ENCODE results near the gene EXOC6B.
"Not testable (repeated sequence)": the region's sequence is repeated elsewhere in the genome, so short reads cannot be mapped to it uniquely, and the experiment has no call there.

The EXOC6B gene

DNA sequence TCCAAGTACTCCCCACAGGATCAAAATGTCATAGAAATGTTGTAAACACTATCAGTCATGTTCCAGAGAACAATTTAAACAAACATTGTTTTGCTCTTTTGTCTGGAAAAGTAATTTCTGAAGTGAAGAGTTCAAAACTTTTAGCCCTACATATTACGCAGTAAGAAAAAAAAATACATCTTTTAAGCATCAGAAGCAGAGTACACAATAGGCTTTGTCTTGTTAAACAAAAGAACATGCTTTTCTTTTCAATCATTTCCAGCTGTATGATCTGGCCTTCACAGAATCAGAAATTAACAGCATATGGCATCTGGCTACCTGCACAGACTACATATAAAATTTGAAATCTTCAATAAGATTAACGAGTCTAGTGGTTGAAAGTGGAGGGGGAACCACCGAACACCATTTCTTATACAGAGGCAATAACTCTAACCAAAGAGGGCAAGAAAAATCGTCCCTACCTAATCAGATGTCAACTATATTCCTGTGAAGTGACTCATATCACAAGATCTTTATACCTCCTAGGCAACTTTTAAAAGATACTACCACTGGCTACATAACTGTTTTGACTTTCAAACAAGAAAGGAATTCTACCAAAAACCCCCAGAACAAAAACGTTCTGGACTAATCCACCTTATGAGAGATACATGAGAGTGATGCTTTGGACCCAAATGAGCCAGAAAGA lies 149.3 kb downstream of the EXOC6B start:
- DNase-seq = no peak

DNA sequence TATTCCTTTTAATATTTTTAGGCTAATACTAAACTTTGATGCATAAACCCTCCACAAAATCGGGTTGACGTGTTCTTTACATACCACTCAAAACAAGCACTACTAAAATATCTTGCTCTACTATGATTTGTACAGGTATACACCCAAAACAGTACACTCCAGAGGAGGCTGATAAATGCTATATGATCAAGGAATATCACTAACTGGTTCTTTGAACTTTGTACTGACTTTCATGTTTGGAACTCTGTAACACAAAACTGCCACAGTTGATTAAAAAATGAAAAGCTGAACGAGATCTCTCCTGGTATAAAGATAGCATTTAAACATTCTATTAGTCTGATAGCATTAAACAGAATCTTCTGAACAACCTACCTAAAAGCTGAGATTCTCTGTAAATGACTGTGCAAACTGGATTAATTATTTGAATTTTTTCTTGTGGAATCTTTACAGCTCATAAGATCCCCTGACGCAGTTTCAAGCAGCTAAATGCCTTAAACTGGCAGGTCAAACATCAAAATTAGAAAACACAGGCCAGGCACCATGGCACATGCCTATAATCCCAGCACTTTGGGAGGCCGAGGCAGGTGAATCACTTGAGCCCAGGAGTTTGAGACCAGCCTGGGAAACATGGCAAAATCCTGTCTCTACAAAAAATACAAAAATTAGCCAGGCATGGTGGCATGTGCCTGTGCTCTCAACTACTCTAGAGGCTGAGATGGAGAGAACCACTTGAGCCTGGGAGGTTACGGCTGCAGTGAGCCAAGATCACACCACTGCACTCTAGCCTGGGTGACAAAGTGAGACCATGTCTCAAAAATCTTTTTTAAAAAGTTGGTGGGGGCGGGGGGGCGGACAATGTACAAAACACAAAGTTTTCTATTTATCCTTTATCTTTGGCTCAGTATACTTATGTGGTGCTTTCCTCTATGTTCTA lies 150.6 kb downstream of the EXOC6B start:
- no peak for DNase-seq

DNA sequence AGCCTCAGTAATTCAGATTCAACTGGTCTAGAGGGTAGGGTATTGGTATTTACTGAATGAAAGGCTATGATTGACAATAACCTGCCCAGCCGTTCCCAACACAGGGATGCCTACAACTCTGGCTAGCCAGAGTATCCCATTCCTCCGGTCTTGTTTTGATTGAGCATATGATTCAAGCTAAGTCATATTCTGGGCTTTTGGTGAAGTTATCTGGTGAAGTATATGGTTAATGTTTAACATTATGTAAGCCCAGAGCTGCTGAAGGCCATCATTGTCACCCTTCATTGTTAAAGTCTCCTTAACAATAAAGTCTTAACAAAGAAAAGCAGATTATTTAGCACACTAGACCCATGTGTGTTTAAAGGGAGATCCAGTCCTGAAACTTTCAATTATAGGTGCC lies 152.6 kb downstream of the EXOC6B start:
- DNase-seq = no peak

DNA sequence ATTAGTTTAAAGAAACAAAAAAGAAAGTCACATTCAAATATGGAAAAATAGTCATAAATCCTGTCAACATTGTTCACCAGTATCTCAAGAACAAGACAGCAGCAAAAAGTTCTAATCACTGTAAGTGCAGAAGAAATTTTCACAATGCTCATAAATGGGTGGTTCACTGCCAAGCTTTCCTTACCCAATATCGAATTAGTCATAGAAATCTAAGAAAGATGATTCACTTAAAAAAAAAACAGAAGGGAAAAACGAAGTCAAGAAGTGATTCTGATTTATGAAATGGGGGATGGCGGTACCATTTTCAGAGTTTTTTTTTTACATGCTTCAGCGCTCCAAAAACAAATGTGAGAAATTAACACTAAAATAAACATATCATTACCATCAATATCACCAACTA lies 156.7 kb downstream of the EXOC6B start:
- DNase-seq = no peak

DNA sequence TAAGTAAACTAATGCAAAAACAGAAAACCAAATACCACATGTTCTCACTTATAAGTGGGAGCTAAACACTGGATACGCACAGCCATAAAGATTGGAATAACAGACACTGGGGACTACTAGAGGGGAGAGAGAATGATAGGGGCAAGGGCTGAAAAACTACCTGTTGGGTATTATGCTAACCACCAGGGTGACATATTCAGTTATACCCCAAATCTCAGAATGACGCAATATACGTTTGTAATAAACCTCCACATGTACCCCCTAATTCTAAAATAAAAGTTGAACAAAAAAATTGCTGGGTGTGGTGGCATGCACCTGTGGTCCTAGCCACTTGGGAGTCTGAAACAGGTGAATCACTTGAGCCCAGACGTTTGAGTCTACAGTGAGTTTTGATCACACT lies 157.2 kb downstream of the EXOC6B start:
- no peak for DNase-seq

DNA sequence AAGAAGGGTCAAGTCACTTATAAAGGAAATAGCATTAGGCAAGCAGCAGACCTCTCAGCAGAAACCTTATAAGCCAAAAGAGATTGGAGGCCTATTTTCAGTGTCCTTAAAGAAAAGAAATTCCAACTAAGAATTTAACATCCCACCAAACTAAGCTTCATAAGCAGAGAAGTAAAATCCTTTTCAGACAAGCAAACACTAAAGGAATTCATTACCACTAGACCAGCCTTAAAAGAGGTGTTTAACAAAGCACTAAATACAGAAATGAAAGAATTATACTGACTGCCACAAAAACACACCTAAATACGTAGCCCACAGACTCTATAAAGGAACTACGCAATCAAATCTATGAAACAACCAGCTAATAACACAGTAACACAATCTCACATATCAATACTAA lies 160.4 kb downstream of the EXOC6B start:
- no peak for DNase-seq

DNA sequence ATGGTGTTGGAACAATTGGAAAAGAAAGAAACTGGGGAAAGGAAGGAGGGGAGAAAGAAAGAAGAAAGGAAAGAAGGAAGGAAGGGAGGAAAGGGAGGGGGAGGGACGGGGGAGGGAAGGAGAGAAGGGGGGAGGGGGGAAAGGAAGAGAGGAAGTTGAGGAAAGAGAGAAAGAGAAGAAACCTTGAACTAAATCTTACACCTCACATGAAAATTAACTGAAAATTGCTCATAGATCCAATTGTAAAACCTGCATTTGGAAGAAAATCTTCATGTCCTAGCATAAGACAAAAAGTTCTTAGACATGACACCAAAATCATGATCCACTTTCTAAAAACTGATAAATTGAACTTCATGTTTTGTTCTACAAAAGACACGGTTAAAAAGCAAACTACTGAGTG lies 163.8 kb downstream of the EXOC6B start:
- DNase-seq = no peak

DNA sequence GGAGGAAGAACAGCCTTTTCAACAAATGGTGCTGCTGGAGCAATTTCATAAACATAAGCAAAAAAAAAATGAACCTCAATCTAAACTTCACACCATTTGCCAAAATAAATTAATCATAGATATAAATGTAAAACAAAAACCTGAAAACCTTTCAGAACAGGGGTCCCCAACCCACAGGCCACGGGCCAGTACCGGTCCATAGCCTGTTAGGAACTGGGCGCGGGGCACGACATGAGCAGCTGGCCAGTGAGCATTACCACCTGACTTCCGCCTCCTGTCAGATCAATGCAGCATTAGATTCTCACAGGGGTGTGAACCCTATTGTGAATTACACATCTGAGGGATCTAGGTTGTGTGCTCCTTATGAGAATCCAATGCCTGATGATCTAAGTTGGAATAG lies 176.0 kb downstream of the EXOC6B start:
- DNase-seq = no peak

DNA sequence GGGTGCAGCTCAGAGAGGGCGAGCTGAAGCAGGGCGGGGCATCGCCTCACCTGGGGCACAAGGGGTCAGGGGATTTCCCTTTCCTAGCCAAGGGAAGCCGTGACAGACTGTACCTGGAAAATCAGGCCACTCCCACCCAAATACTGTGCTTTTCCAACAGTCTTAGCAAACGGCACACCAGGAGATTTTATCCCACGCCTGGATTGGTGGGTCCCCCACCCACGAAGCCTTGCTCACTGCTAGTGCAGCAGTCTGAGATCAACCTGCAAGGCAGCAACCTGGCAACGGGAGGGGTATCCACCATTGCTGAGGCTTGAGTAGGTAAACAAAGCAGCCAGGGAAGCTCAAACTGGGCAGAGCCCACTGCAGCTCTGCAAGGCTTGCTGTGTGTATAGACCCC lies 184.6 kb downstream of the EXOC6B start:
- not testable (repeated sequence) for DNase-seq

DNA sequence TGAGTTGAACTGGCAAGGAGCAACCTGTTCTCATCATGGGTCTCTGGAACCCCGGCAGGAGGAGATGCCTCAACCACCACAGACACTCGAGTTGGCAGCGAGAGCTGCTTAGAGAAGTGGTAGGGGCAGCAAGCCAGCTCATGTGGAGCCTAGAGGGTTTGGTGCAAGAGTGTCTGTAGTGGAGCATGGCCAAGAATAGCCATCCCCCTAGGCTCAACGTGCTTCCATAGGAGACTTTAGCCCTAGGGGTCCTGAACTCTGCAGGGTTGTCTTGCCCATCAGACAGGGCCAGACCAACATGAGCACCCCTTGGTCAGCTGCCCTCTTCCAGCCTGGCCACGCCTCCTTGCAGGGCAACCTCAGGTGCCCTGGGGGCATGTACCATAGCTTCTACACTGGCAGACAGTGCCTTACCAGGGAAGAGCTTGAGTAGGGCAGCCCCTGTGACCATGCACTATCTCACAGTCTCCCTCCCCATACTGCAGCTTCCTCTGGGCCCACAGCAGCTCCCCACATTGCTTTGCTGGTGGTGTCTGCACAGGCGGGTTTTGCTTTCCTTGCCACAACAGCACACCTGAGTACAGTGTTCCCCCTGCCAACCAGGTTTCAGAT lies 187.1 kb downstream of the EXOC6B start:
- DNase-seq = no peak

DNA sequence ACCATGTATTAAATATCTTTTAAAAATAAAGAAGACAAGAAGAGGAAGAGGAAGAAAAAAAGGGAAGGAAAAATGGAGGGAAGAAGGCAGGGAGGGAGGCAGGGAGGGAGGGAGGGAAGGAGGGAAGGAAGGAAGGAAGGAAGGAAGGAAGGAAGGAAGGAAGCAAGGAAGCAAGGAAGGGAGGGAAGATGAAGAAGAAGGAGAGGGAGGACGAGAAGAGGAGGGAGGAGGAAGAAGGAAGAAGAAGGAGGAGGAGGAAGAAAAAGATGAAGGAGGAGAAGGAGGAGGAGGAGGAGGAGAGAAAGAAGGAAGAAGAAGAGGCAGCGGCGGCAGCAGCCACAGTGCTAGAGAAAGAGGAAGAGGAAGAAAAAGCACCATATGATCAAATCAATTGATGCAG lies 189.6 kb downstream of the EXOC6B start:
- DNase-seq = no peak

DNA sequence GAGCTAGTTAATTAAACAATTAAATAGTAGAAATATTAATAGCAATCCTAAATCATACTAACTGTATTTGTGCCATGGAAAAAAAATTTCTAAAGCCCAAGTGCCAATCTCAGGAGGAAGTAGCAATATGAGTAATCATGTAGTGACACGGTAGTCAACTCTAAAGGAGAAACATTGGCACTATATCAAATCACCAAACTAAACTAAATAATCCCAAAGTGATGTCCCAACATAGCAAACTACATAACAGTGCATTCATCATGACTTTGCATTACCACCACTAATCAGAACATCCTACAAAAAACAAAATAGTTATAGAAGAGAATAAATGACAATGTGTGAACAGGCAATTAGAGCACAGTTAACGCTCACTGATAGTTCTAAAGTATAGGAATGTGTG lies 195.1 kb downstream of the EXOC6B start:
- DNase-seq = no peak

DNA sequence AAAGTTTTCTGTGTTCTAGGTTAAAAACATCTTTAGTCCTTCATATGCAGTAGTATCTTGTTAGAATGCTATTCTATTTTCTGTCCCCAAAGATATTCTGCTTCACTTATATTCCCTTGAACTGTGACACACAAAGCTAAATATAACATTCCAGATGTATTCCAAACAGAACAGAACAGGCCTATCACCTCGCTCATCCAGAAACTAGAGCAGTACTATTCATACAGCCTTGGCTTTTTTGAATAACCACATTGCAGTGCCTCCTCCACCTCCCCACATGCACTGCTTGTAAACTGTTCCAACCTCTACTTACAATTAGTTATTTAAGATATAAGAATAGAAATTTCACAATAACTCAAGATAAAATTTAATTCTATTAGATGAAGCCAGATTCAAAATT lies 196.8 kb downstream of the EXOC6B start:
- no peak for DNase-seq

DNA sequence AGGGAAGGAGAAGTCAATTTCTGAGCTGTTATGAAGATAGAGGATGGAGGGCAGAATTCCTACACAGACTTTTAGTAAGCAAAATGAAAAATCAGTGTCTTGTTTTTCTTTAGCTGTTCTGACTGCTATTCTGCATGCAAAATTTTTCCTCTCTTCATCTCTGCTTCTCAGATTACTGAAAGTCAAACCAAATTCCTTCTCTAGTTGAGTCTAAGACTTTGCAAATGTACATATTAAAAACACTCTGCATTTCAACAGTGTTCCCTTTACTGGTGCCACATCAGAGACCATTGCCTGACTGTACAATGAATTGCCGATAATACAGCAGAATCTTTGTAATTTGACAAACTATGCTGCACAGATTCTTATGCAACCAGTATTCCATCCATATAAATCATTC lies 198.8 kb downstream of the EXOC6B start:
- no peak for DNase-seq

DNA sequence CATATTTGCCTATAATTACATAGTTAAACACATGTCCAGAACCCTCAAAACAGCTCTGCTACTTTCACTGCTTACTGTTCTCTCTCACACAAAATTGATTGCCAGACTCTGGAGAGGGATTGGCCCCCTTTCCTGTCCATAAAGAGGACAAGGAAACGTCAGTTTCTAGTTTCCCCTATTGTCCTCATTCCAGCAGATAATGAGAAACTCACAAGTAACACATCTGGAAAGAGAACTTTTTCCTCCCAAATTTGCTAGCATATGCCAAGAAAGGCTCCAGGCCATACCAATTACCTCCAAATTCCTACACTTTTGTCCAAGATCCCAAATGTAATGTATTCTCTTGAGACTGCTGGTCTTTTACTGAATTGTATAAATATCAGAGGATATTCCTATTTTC lies 200.5 kb downstream of the EXOC6B start:
- no peak for DNase-seq

DNA sequence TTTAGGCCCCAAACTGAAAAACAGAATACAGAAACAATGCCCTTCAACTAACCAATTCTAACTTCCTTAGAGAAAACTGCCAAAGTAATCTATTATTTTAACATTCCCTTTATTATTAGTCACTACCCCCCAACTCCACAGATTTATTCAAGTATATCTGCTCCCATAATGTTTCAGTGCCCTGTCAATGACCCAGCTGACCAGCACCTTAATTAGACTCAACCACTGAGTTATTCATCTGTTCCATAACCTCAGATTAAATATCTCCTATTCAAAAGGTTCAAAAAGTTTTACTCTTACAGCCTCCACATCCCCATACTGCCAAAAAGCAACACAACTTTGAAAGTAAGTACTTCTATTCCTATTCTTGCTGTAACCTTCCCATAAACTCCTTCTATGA lies 202.4 kb downstream of the EXOC6B start:
- no peak for DNase-seq

DNA sequence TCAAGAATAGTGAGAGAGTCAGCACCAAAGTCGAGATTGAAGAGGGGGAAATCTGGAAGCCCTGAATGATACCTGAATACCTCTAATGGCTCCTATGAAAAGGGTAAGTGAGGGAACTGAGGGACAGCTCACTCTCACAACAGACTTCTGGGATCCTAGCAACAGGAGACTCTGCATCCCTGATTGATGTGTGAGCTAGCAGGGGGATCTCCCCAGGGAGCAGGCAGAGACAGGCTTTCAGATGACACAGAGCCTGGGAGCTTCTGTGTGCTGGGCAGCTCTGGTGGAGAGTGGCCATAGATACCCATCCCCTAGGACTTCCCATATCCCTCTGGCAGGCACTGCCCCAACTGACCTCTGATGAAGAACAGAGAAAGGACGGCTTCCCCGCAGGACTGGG lies 206.2 kb downstream of the EXOC6B start:
- DNase-seq = no peak

DNA sequence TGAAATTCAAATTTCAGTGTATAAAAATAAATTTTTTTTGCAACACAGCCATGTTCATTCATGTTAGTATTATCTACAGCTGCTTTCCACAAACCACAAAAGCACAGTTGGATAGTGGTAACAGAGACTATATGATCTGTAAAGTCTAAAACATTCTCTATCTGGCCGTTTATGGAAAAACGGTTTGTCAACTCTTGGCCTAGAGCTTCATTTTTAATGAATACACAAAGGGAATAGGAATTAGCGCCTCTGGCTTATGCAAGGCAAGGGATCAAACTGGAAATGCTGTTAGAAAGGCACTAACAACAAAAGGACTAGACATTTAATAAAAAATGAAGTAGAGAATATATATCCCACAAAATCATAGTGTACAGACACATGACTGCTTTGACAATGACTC lies 211.9 kb downstream of the EXOC6B start:
- no peak for DNase-seq

DNA sequence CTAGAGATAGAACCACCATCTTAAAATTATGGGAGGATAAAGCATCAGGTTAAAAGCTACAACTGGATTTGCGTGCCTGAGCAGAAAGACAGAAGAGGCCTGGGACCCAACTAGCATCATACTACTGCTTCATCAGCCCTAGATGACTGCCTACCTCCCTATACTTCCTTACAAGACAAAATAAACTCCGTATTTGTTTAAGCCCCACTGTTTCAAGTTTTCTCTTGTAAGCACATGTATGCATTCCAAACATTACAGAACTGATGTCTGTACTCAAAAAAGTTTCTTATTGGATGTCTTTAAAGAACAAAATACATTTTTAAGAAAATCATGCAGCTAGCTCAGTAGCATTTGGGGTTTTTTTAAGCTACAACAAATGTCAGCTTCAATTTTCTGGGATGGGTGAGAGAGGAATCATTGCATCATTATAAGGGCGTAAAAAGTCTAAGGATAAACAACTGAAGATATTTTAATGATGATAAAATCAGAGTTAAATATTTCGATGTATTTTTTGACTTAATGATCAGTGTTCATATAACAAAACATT lies 213.1 kb downstream of the EXOC6B start:
- no peak for DNase-seq

DNA sequence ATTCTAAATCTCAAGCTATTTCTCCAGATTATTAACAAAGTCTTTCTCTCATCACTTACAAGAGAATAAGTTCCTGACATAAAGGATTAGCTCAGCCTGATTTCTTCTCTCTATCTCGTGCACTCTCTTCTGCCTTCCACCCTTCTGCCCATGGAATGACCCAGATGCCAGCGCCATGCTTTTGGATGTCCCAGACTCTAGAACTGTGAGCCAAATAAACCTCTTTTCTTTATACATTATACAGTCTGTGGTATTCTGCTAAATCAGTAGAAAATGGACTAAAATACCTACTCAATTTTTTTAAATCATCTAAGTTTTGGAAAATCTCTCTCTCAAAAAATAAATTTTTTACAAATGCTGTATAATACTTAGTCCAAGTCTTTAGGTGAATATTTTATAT lies 218.6 kb downstream of the EXOC6B start:
- no peak for DNase-seq

DNA sequence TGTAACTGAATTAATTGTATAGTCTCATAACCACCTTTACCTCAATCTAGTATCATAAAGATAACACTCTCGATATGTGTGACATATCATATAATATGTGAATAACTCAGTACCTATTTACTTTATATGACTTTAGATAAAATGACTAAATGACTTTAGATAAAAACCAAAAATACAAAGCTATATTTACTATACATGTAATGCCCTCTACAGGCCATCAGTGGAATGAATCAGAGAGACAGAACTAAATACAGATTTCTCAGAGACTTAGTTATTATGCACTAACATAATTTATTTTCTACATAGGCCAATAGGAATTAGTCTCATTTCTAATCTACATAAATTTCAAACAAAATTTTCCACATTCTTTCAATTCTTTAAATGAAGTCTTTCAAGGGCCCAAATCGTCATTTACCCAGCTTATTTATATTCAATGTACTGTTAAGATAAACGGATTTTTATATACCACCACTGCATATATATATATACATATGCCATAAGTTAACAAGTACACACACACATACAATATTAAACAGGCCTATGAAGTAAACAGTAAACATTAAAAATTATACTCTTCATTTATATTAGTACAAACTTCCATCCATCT lies 219.9 kb downstream of the EXOC6B start:
- no peak for DNase-seq

DNA sequence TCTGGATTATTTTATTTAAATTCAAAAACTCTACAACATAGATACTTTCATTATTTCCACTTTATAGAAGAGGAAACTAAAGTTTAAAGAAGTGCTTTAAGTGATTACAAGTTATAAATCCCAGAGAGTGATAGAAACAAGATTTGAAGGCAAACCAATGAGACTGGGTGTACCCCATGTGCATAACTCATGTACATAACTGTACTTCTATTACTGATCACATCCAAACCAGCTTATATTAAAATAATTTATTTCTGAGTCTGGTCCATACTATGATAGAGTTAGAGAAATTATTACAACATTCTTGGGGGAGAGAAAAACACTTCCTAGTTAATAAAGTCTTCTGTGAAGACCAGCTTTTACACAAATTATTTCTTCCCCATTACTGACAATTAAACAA lies 221.4 kb downstream of the EXOC6B start:
- no peak for DNase-seq

DNA sequence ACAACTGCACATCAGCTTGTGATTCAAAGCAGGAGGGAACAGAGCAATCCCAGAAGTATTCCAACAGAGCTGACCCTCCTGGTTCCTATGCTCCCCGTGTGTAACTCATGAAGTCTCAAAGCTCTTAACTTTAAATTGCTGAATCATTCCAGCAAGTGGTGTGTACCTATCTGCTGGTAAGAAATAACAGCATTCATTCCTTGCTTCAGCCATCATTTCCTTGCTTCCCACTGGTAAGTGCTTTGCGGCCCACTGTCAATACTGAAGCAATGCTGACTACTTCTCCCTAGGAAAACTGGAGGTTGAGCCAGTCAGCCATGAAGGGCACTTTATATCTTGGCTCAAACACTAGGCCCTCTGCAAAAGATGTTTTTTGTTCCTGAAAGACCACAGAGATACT lies 222.4 kb downstream of the EXOC6B start:
- DNase-seq = no peak

Data from stimulated activated naive CD4-positive, alpha-beta T cell treated with Interleukin-2 at 50 U/mL for 16 hours (primary cell).